Kasumi-1 (cell line): Measurements from ENCODE around the gene TTLL10.

Experiments
- DNase-seq, 2 experiments: peaks; one replicate each; lab custom pipeline; 2025; lab: John Stamatoyannopoulos, UW

The TTLL10 gene

GRCh38 chr1:1236945-1237873 is 63.5 kb downstream of the TTLL10 start:
- DNase-seq: no peak

GRCh38 chr1:1237874-1238701 is 64.4 kb downstream of the TTLL10 start:
- DNase-seq: peak in 1 of 2 experiments; percentile 8

- DNase-seq: no peak
These were observed 65.1 kb downstream of the TTLL10 start for GRCh38 chr1:1238702-1239178.

- no peak for DNase-seq
These were observed 65.5 kb downstream of the TTLL10 start for GRCh38 chr1:1239227-1239613.

- DNase-seq: no peak
These were observed 66.1 kb downstream of the TTLL10 start for GRCh38 chr1:1239614-1240347.

GRCh38 chr1:1240348-1240732 is 66.7 kb downstream of the TTLL10 start:
- no peak for DNase-seq

GRCh38 chr1:1240822-1241587 is 67.3 kb downstream of the TTLL10 start:
- DNase-seq: peak; percentile 30 to 35

GRCh38 chr1:1241588-1242219 is 68.0 kb downstream of the TTLL10 start:
- no peak for DNase-seq

GRCh38 chr1:1242461-1243265 is 69.0 kb downstream of the TTLL10 start:
- no peak for DNase-seq

- DNase-seq: no peak
These were observed 69.6 kb downstream of the TTLL10 start for GRCh38 chr1:1243266-1243660.

GRCh38 chr1:1243807-1244191 is 70.1 kb downstream of the TTLL10 start:
- DNase-seq: no peak

- no peak for DNase-seq
These were observed 70.6 kb downstream of the TTLL10 start for GRCh38 chr1:1244192-1244811.

- no peak for DNase-seq
These were observed 71.6 kb downstream of the TTLL10 start for GRCh38 chr1:1245178-1245816.

- no peak for DNase-seq
These were observed 72.3 kb downstream of the TTLL10 start for GRCh38 chr1:1245817-1246576.

GRCh38 chr1:1246577-1247340 is 73.1 kb downstream of the TTLL10 start, which contains the start of gene C1QTNF12:
TSS of gene C1QTNF12 (minus strand) at chr1:1246722. CDS start at chr1:1246690, 32 bp downstream.
- DNase-seq: no peak

- DNase-seq: no peak
These were observed 73.7 kb downstream of the TTLL10 start for GRCh38 chr1:1247341-1247913.
